HepG2 (cell line): ENCODE data around the gene RBM44.

ENCODE experiments used
- CHD2 ChIP-seq: IDR thresholded peaks from 2 replicates; pipeline ENCODE4 v1.6.1; 2011; ENCODE audit warnings: low read depth, low read length, improper control_type of control experiment
- FOSL1 ChIP-seq: sonication (generic); formaldehyde crosslinking; IDR thresholded peaks from 2 replicates; pipeline ENCODE4 v1.9.0; 2021; ENCODE audit warnings: missing genetic modification reagents, borderline replicate concordance
- FOXA3 ChIP-seq: IDR thresholded peaks from 2 replicates; pipeline ENCODE4 v1.6.1; 2016; ENCODE audit warnings: missing genetic modification reagents, missing compliant biosample characterization
- MAZ ChIP-seq, 2 experiments: sonication (generic) in 1 of 2; formaldehyde crosslinking in 1 of 2; IDR thresholded peaks; 2 replicates each; pipeline versions ENCODE4 v1.5.0 to v1.6.1; 2012 to 2020; ENCODE audit warnings: low read depth in 2 of 2, mild to moderate bottlenecking in 2 of 2, borderline replicate concordance in 1 of 2, improper control_type of control experiment in 1 of 2, low read length in 1 of 2, missing genetic modification reagents in 1 of 2, moderate library complexity in 1 of 2
- MYC ChIP-seq: sonication (generic); formaldehyde crosslinking; IDR thresholded peaks from 2 replicates; pipeline ENCODE4 v1.9.0; 2021; ENCODE audit warnings: missing genetic modification reagents, borderline replicate concordance
- SIN3A ChIP-seq: IDR thresholded peaks from 2 replicates; pipeline ENCODE4 v1.6.1; 2011; ENCODE audit warnings: low read depth, mild to moderate bottlenecking, control low read depth, low read length, borderline replicate concordance
- SP1 ChIP-seq, 2 experiments: fragments of 450-650 bp in 1 of 2; sonication (generic) in 1 of 2; formaldehyde crosslinking in 1 of 2; IDR thresholded peaks; 2 replicates each; pipeline versions ENCODE4 v1.4.0 to v1.6.1; 2016 to 2020; ENCODE audit warnings: missing genetic modification reagents in 1 of 2
- ZNF24 ChIP-seq: fragments of 450-650 bp; IDR thresholded peaks from 2 replicates; pipeline ENCODE4 v1.6.1; 2017; ENCODE audit warnings: antibody characterized with exemption, mild to moderate bottlenecking
- ZNF724P ChIP-seq: sonication (generic); formaldehyde crosslinking; IDR thresholded peaks from 2 replicates; pipeline ENCODE4 v1.8.0; 2022; ENCODE audit warnings: missing genetic modification reagents, borderline replicate concordance
- ZNF775 ChIP-seq: sonication (generic); formaldehyde crosslinking; IDR thresholded peaks from 2 replicates; pipeline ENCODE4 v1.4.0; 2020; ENCODE audit warnings: missing genetic modification reagents, mild to moderate bottlenecking, moderate library complexity, borderline replicate concordance
- TF ChIP-seq, protein P1 (sequence below): sonication (generic); formaldehyde crosslinking; IDR thresholded peaks from 2 replicates; pipeline ENCODE4 v1.8.1; 2023; ENCODE audit warnings: mild to moderate bottlenecking, missing genetic modification reagents, borderline replicate concordance

- TF ChIP-seq, protein P1, sequence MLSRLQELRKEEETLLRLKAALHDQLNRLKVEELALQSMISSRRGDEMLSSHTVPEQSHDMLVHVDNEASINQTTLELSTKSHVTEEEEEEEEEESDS (CRISPR knock-in tag): no peak
- TF ChIP-seq MAZ (IDR thresholded peaks at IDR 0.05; ENCODE audit: borderline replicate concordance, low read depth, low read length): no peak
- TF ChIP-seq MAZ (CRISPR knock-in tag; IDR thresholded peaks at IDR 0.05; ENCODE audit: low read depth): no peak
- TF ChIP-seq SIN3A: no peak
- no peak for TF ChIP-seq SP1 (IDR thresholded peaks at IDR 0.05)
- TF ChIP-seq SP1 (CRISPR knock-in tag; IDR thresholded peaks at IDR 0.05): no peak
- TF ChIP-seq ZNF24: no peak
- no peak for TF ChIP-seq MYC (CRISPR knock-in tag)
- no peak for TF ChIP-seq FOXA3 (CRISPR knock-in tag)
- TF ChIP-seq FOSL1: no peak
- TF ChIP-seq CHD2: no peak
- TF ChIP-seq ZNF724P (CRISPR knock-in tag): no peak
- no peak for TF ChIP-seq ZNF775 (CRISPR knock-in tag)
Measured at GRCh38 chr2:237866101-237866621, 67.6 kb downstream of the RBM44 start.
